Activated CD8-positive, alpha-beta memory T cell treated with anti-CD3 and anti-CD28 coated beads for 1 hour (primary cell): ENCODE data around the gene CSF1.
"Not testable (repeated sequence)": the region's sequence is repeated elsewhere in the genome, so short reads cannot be mapped to it uniquely, and the experiment has no call there.

ENCODE experiments used
- DNase-seq, 2 donors: peaks; one replicate each; pipeline ENCODE4 v3.0.0-alpha.2; 2020; ENCODE audit warnings: low read depth in 1 of 2; ENCODE audit errors: extremely low read depth in 1 of 2

CSF1 gene

GRCh38 chr1:109917768-109918606 is 7.3 kb downstream of the CSF1 start:
- DNase-seq: no peak

DNA sequence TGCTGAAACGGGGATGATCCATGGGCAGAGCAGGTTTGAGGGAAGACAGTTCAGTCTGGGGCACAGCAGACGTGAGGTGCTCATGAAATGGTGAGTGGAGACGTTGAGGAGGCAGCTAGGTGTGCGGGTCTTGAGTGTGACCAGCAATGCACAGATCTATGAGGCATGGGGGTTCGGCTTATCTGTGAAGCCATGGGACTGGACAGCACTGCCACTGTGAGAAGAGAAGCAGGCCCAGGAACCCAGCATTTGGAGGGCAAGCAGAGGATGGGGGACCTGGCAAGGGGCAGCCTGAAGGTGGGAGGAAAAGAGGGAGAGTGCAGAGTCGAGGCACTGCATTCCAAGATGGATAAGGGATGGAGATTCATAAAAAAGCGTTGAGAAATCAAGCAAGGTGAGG is 8.0 kb downstream of the CSF1 start:
- DNase-seq: no peak

- DNase-seq: no peak
Measured at GRCh38 chr1:109919303-109919702, 8.7 kb downstream of the CSF1 start.

- DNase-seq: not testable (repeated sequence)
Measured at GRCh38 chr1:109920391-109920790, 9.7 kb downstream of the CSF1 start.

DNA sequence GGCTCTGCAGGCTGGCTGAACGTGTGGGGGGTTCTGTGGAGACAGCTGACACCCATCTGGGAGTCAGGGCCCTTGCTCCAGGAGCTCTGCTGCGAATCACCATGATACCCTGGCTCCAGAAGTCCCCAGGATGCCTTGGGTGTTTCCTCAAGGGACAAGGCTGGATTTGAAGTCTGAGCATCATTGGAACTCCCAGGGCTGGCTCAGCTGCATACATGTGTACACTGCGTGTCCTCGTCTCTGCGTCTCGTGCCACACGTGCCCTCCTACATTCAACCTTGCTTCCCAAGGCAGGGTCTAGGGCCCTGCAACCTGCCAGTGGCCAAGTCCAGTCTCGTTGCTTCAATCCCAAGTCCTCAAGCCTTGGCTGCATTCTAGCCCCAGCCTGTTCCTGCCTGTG is 11.7 kb downstream of the CSF1 start:
- no peak for DNase-seq

DNA sequence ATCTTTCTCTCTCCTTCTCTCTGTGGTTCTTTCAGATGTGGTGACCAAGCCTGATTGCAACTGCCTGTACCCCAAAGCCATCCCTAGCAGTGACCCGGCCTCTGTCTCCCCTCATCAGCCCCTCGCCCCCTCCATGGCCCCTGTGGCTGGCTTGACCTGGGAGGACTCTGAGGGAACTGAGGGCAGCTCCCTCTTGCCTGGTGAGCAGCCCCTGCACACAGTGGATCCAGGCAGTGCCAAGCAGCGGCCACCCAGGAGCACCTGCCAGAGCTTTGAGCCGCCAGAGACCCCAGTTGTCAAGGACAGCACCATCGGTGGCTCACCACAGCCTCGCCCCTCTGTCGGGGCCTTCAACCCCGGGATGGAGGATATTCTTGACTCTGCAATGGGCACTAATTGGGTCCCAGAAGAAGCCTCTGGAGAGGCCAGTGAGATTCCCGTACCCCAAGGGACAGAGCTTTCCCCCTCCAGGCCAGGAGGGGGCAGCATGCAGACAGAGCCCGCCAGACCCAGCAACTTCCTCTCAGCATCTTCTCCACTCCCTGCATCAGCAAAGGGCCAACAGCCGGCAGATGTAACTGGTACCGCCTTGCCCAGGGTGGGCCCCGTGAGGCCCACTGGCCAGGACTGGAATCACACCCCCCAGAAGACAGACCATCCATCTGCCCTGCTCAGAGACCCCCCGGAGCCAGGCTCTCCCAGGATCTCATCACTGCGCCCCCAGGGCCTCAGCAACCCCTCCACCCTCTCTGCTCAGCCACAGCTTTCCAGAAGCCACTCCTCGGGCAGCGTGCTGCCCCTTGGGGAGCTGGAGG is 12.7 kb downstream of the CSF1 start:
- no peak for DNase-seq

DNA sequence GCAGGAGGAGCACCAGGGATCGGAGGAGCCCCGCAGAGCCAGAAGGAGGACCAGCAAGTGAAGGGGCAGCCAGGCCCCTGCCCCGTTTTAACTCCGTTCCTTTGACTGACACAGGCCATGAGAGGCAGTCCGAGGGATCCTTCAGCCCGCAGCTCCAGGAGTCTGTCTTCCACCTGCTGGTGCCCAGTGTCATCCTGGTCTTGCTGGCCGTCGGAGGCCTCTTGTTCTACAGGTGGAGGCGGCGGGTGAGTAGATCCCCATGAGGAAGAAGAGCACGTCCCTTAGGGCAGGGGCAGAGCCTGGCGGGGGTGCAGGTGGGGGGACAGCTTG is 13.3 kb downstream of the CSF1 start:
- DNase-seq: no peak

GRCh38 chr1:109924316-109924715 is 13.7 kb downstream of the CSF1 start:
- no peak for DNase-seq

DNA sequence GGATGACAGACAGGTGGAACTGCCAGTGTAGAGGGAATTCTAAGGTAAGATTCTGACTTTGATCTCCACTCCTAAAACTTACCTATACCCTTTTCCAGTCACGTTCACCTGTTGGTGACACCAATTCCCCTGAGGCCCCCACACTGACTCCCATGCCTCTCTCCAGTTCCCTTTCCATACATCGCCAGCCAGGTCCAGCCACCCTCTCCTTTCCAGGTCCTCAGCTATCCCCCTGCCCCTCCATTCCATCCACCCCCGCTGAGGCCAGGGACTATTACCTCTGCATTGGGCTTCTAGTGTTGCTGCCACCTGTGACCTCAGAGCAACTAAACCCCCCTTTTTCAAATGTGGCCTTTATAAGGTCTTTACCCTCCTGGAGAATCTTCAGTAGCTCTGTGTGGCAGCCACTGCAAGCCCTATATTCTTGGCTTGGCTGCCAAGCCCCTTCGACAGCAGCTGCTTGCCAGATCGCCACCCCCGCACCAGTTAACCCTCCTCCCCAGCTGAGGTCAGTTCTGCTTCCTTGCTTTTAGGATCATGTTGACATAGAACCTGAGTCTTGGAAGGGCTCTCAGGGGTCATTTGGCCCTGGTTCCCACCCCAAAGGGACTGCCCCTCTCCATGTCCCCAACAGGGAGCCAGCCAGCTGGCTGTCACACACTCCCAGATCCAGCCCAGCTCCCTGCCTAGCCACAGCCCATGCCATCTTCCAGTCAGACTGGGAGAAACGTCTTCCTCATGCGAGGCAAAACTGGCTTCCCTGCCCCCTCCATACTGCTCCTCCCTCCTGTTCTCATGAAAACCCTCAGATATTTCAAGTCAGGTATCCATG is 14.7 kb downstream of the CSF1 start:
- no peak for DNase-seq

- no peak for DNase-seq
Measured at GRCh38 chr1:109926662-109927300, 16.1 kb downstream of the CSF1 start.

- DNase-seq: no peak
Measured at GRCh38 chr1:109927356-109927755, 16.7 kb downstream of the CSF1 start.

- no peak for DNase-seq
Measured at GRCh38 chr1:109927911-109928321, 17.3 kb downstream of the CSF1 start.

DNA sequence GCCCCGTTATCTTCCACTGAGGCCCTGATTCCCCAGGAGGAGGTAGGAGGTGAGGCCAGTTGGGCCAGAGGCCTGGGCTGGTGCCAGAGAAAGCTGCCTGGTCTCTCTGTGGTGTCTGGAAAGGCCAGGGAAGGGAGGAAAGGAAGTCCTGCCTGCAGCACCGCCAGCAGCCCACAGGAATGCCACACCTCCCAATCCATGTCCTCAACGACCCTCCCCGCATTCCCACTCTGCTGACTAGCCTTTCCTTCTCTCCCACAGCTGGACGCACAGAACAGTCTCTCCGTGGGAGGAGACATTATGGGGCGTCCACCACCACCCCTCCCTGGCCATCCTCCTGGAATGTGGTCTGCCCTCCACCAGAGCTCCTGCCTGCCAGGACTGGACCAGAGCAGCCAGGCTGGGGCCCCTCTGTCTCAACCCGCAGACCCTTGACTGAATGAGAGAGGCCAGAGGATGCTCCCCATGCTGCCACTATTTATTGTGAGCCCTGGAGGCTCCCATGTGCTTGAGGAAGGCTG is 18.0 kb downstream of the CSF1 start:
- DNase-seq: no peak

DNA sequence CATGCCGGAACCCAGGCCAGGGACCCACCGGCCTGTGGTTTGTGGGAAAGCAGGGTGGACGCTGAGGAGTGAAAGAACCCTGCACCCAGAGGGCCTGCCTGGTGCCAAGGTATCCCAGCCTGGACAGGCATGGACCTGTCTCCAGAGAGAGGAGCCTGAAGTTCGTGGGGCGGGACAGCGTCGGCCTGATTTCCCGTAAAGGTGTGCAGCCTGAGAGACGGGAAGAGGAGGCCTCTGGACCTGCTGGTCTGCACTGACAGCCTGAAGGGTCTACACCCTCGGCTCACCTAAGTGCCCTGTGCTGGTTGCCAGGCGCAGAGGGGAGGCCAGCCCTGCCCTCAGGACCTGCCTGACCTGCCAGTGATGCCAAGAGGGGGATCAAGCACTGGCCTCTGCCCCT is 18.5 kb downstream of the CSF1 start:
- no peak for DNase-seq

DNA sequence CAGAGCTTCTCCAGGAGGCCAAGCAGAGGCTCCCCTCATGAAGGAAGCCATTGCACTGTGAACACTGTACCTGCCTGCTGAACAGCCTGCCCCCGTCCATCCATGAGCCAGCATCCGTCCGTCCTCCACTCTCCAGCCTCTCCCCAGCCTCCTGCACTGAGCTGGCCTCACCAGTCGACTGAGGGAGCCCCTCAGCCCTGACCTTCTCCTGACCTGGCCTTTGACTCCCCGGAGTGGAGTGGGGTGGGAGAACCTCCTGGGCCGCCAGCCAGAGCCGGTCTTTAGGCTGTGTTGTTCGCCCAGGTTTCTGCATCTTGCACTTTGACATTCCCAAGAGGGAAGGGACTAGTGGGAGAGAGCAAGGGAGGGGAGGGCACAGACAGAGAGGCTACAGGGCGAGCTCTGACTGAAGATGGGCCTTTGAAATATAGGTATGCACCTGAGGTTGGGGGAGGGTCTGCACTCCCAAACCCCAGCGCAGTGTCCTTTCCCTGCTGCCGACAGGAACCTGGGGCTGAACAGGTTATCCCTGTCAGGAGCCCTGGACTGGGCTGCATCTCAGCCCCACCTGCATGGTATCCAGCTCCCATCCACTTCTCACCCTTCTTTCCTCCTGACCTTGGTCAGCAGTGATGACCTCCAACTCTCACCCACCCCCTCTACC is 19.1 kb downstream of the CSF1 start:
- no peak for DNase-seq

DNA sequence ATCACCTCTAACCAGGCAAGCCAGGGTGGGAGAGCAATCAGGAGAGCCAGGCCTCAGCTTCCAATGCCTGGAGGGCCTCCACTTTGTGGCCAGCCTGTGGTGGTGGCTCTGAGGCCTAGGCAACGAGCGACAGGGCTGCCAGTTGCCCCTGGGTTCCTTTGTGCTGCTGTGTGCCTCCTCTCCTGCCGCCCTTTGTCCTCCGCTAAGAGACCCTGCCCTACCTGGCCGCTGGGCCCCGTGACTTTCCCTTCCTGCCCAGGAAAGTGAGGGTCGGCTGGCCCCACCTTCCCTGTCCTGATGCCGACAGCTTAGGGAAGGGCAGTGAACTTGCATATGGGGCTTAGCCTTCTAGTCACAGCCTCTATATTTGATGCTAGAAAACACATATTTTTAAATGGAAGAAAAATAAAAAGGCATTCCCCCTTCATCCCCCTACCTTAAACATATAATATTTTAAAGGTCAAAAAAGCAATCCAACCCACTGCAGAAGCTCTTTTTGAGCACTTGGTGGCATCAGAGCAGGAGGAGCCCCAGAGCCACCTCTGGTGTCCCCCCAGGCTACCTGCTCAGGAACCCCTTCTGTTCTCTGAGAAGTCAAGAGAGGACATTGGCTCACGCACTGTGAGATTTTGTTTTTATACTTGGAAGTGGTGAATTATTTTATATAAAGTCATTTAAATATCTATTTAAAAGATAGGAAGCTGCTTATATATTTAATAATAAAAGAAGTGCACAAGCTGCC is 19.8 kb downstream of the CSF1 start:
- no peak for DNase-seq

GRCh38 chr1:109931189-109931731 is 20.6 kb downstream of the CSF1 start:
- DNase-seq: no peak

DNA sequence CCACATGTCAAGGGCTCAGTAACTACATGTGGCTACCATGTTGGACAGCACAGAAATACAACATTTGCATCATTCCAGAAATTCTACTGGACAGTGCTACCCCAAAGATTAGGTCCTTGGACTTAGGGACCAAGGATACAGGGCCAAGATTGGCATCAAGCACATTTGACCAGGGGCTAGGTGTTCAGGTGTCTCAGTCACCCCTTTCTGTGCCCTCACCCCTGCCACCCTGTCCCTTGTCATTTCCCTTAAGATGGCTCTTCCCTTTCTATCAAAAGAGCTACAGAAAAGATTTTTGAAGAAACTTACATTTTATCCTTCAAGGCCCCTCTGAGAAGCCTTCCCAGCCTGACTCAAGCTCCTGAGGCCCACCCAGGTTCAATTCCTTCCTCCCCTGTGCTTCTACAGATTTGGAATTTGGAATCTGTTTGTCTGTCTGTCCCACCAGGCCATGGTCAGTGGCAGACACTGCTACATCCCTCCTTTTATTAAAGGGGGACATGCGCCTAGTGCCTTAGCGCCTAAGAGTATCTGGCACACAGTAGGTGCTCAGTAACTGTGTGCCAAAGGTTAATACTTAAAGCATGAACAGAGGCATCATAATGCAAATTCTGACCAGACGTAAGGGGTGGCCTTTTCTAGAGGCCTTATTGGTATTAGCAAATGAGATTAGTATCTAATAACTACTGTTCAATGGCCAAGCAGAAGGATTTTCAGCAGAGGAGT is 21.4 kb downstream of the CSF1 start:
- no peak for DNase-seq

DNA sequence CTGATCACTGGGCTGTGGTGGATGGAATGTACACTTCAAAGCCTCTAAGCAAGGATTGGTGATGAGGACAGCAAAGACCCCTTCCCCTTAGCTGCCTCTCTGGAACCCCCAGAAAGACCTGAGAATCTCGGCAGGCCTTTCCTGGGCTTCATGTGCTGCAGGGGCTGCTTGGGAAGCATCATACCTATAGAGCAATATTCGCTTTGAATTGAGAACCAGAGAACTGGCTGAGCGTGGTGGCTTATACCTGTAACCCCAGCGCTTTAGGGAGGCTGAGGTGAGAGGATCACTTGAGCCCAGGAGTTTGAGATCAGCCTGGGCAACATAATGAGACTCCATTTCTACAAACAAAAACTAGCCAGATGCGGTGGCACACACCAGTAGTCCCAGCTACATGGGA is 22.0 kb downstream of the CSF1 start:
- no peak for DNase-seq
